AG04449 (cell line): ENCODE data around the gene ST3GAL4.

Source experiments
- CTCF ChIA-PET: fragments of 350-600 bp; formaldehyde crosslinking; extraction: SDS; loops from one replicate; lab custom pipeline; 2021; ENCODE audit warnings: antibody characterized with exemption; lab: Yijun Ruan, JAX
- POLR2A ChIA-PET: fragments of 400-600, 350-600 bp; formaldehyde crosslinking; extraction: SDS; loops from one replicate; lab custom pipeline; 2020; ENCODE audit warnings: antibody characterized with exemption, inconsistent platforms; lab: Yijun Ruan, JAX
- DNase-seq: peaks from one replicate; pipeline ENCODE4 v3.0.0-alpha.2; 2010; ENCODE audit warnings: low read depth, low spot score
- H3K4me3 ChIP-seq: 2 replicates; pipeline ENCODE4 v1.5.1; 2011; ENCODE audit warnings: low read depth, mild to moderate bottlenecking, control low read depth, low read length
- TF ChIP-seq, protein P1 (sequence below): IDR thresholded peaks from one replicate; pipeline ENCODE4 v1.5.1; 2011; ENCODE audit warnings: mild to moderate bottlenecking, moderate library complexity, low read length, control low read depth, inconsistent platforms; ENCODE audit not compliant: insufficient read depth; ENCODE audit errors: missing control alignments

ST3GAL4 gene

DNA sequence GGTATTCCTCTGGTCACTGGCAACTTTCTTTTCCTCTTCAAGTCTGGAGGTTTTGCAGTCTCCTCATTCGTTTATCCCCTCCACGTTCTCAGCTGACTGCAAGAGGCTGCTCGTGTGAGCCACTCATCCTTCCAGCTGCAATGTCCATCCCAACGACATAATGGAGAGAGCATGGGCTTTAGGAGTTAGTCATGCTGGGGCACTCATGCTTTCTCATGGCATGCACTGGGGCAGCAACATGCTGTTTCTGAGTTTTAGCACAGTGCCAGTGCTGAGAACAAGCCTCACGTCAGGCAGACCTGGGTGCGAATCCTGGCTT, 44.5 kb upstream of the ST3GAL4 start:
- ChIA-PET CTCF (interaction anchor here (0.8 to 10.0 kb wide), 46 partner anchors 8 to 1035 kb away, joined by 3 to 260 read pairs (median 6); partner anchors contain the start of gene ST3GAL4), POLR2A (interaction anchor here (0.9 kb wide), 2 partner anchors 7 to 43 kb away, joined by 3 read pairs; no protein-coding TSS in a partner anchor)
- no peak for DNase-seq

GRCh38 chr11:126311401-126312291, 43.8 kb upstream of the ST3GAL4 start:
- no peak for DNase-seq
- TF ChIP-seq, protein P1, sequence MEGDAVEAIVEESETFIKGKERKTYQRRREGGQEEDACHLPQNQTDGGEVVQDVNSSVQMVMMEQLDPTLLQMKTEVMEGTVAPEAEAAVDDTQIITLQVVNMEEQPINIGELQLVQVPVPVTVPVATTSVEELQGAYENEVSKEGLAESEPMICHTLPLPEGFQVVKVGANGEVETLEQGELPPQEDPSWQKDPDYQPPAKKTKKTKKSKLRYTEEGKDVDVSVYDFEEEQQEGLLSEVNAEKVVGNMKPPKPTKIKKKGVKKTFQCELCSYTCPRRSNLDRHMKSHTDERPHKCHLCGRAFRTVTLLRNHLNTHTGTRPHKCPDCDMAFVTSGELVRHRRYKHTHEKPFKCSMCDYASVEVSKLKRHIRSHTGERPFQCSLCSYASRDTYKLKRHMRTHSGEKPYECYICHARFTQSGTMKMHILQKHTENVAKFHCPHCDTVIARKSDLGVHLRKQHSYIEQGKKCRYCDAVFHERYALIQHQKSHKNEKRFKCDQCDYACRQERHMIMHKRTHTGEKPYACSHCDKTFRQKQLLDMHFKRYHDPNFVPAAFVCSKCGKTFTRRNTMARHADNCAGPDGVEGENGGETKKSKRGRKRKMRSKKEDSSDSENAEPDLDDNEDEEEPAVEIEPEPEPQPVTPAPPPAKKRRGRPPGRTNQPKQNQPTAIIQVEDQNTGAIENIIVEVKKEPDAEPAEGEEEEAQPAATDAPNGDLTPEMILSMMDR: no peak
- ChIA-PET POLR2A (interaction anchor here (0.9 kb wide), 1 partner anchor 43 kb away, joined by 3 read pairs; no protein-coding TSS in a partner anchor), CTCF (interaction anchor here (0.8 to 10.0 kb wide), 42 partner anchors 8 to 1034 kb away, joined by 3 to 260 read pairs (median 6); partner anchors contain the start of gene ST3GAL4)
- H3K4me3 ChIP-seq: no peak overlapping the region

More for the DNA sequence above, 44.5 kb upstream of the ST3GAL4 start:
- H3K4me3 ChIP-seq: no peak overlapping the region
- TF ChIP-seq, protein P1: no peak

- CTCF ChIA-PET: interaction anchor here (0.6 to 10.0 kb wide), 8 partner anchors 8 to 170 kb away, joined by 3 to 260 read pairs (median 8); no protein-coding TSS in a partner anchor
- TF ChIP-seq, protein P1: no peak
- H3K4me3 ChIP-seq: no peak overlapping the region
- DNase-seq: no peak
- POLR2A ChIA-PET: no interaction called here
These were observed 42.5 kb upstream of the ST3GAL4 start for GRCh38 chr11:126312961-126313360.

GRCh38 chr11:126313826-126314225, 41.7 kb upstream of the ST3GAL4 start:
- ChIA-PET CTCF (interaction anchor here (2.0 to 3.5 kb wide), 2 partner anchors 9 to 167 kb away, joined by 7 to 36 read pairs; partner anchors contain the start of gene DCPS), POLR2A (no interaction called here)
- TF ChIP-seq, protein P1: no peak
- DNase-seq: no peak
- no peak overlapping the region for H3K4me3 ChIP-seq

DNA sequence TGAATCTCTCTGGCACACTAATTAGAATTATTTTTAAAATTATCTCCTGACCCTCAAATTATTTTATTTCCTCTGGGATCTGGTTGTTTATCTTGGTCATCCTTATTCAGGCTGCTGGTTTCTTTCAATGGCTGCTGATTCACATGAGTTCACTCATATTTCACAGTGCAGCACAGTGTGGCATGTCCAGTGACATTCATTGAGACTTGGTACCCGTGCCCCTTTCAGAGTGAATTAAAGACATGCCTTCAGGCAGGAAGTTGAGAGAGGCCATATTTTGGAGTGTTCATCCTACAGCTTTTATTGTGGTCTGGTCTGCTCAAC, 38.1 kb upstream of the ST3GAL4 start:
- DNase-seq: no peak
- ChIA-PET POLR2A (interaction anchor here (0.5 to 2.8 kb wide), 7 partner anchors 13 to 115 kb away, joined by 3 to 16 read pairs (median 10); partner anchors contain the start of genes DCPS and ST3GAL4), CTCF (interaction anchor here (2.8 kb wide), 1 partner anchor 163 kb away, joined by 20 read pairs; no protein-coding TSS in a partner anchor)
- no peak overlapping the region for H3K4me3 ChIP-seq
- TF ChIP-seq, protein P1: no peak
